HEK293 (cell line): Measurements from ENCODE around the gene GLIS1.

Experiments
- CTCF ChIA-PET: fragments of 350-600 bp; formaldehyde crosslinking; extraction: SDS; loops from one replicate; lab custom pipeline; 2021; ENCODE audit warnings: antibody characterized with exemption; lab: Yijun Ruan, JAX
- POLR2A ChIA-PET: fragments of 300-600 bp; formaldehyde crosslinking; extraction: SDS; loops from one replicate; lab custom pipeline; 2020; ENCODE audit warnings: antibody characterized with exemption, inconsistent platforms; lab: Yijun Ruan, JAX
- H3K27ac ChIP-seq: fragments of 200-500 bp; sonication (Bioruptor generic); 2 replicates; pipeline ENCODE4 v1.5.1; 2014; ENCODE audit warnings: low read depth, low read length, control low read depth, inconsistent platforms; ENCODE audit errors: extremely low read depth
- H3K36me3 ChIP-seq, 2 experiments: fragments of 200-500 bp in 1 of 2; sonication (Bioruptor generic) in 1 of 2; 1 replicate in 1 of 2; 2 replicates in 1 of 2; pipeline ENCODE4 v1.5.1; 2014 to 2017; ENCODE audit warnings: inconsistent platforms in 2 of 2, low read length in 2 of 2; ENCODE audit not compliant: control insufficient read depth in 2 of 2, insufficient read depth in 1 of 2
- H3K4me1 ChIP-seq: fragments of 200-500 bp; sonication (Bioruptor generic); 2 replicates; pipeline ENCODE4 v1.5.1; 2014; ENCODE audit warnings: mild to moderate bottlenecking, low read length, inconsistent platforms; ENCODE audit not compliant: control insufficient read depth, insufficient read depth
- H3K4me3 ChIP-seq: 2 replicates; pipeline ENCODE4 v1.5.1; 2011; ENCODE audit warnings: low read depth, mild to moderate bottlenecking, control low read depth, low read length, moderate library complexity
- H3K9me3 ChIP-seq: fragments of 200-500 bp; sonication (Bioruptor generic); 2 replicates; pipeline ENCODE4 v1.5.1; 2014; ENCODE audit warnings: low read depth, low read length, inconsistent platforms; ENCODE audit not compliant: control insufficient read depth, insufficient read depth
- EGR2 ChIP-seq: fragments of 450-650 bp; formaldehyde crosslinking; IDR thresholded peaks from 2 replicates; pipeline ENCODE4 v1.5.1; 2016; ENCODE audit warnings: low read depth, missing biosample characterization, missing genetic modification characterization
- GLI4 ChIP-seq: fragments of 450-650 bp; formaldehyde crosslinking; IDR thresholded peaks from 2 replicates; pipeline ENCODE4 v1.5.1; 2016; ENCODE audit warnings: missing biosample characterization, missing genetic modification characterization
- HOXA7 ChIP-seq: sonication (generic); formaldehyde crosslinking; IDR thresholded peaks from 2 replicates; pipeline ENCODE4 v1.8.1; 2022; ENCODE audit warnings: missing genetic modification reagents, borderline replicate concordance
- HOXC10 ChIP-seq: sonication (generic); formaldehyde crosslinking; IDR thresholded peaks from 2 replicates; pipeline ENCODE4 v1.8.1; 2023; ENCODE audit warnings: mild to moderate bottlenecking, missing genetic modification reagents
- HOXD13 ChIP-seq: sonication (generic); formaldehyde crosslinking; IDR thresholded peaks from 2 replicates; pipeline ENCODE4 v1.8.0; 2022; ENCODE audit warnings: missing genetic modification reagents, borderline replicate concordance
- OSR2 ChIP-seq: fragments of 450-650 bp; formaldehyde crosslinking; IDR thresholded peaks from 2 replicates; pipeline ENCODE4 v1.5.1; 2016; ENCODE audit warnings: missing biosample characterization, missing genetic modification characterization
- PRDM1 ChIP-seq: fragments of 450-650 bp; formaldehyde crosslinking; IDR thresholded peaks from 2 replicates; pipeline ENCODE4; 2016; ENCODE audit warnings: missing biosample characterization, missing genetic modification characterization
- REPIN1 ChIP-seq: fragments of 450-650 bp; formaldehyde crosslinking; IDR thresholded peaks from 2 replicates; pipeline ENCODE4 v1.5.1; 2017; ENCODE audit warnings: missing biosample characterization, missing genetic modification characterization, low read depth
- SCRT2 ChIP-seq: fragments of 450-650 bp; formaldehyde crosslinking; IDR thresholded peaks from 2 replicates; pipeline ENCODE4 v1.5.1; 2016; ENCODE audit warnings: missing biosample characterization, missing genetic modification characterization
- ZNF155 ChIP-seq: fragments of 450-650 bp; formaldehyde crosslinking; IDR thresholded peaks from 2 replicates; pipeline ENCODE4 v1.5.1; 2016; ENCODE audit warnings: missing biosample characterization, missing genetic modification characterization
- ZNF174 ChIP-seq: fragments of 450-650 bp; formaldehyde crosslinking; IDR thresholded peaks from 2 replicates; pipeline ENCODE4 v1.5.0; 2017; ENCODE audit warnings: missing biosample characterization, mild to moderate bottlenecking, missing genetic modification characterization
- ZNF221 ChIP-seq: fragments of 450-650 bp; formaldehyde crosslinking; IDR thresholded peaks from 2 replicates; pipeline ENCODE4 v1.5.1; 2017; ENCODE audit warnings: missing biosample characterization, missing genetic modification characterization, borderline replicate concordance
- ZNF248 ChIP-seq: fragments of 450-650 bp; formaldehyde crosslinking; IDR thresholded peaks from 2 replicates; pipeline ENCODE4 v1.5.1; 2017; ENCODE audit warnings: missing biosample characterization, missing genetic modification characterization
- ZNF335 ChIP-seq: fragments of 450-650 bp; formaldehyde crosslinking; conservative IDR thresholded peaks from 2 replicates; pipeline ENCODE4 v1.5.1; 2016; ENCODE audit warnings: missing biosample characterization, missing genetic modification characterization
- ZNF350 ChIP-seq: fragments of 450-650 bp; formaldehyde crosslinking; IDR thresholded peaks from 2 replicates; pipeline ENCODE4 v1.5.0; 2017; ENCODE audit warnings: missing biosample characterization, mild to moderate bottlenecking, missing genetic modification characterization
- ZNF391 ChIP-seq: fragments of 450-650 bp; formaldehyde crosslinking; IDR thresholded peaks from 2 replicates; pipeline ENCODE4 v1.5.1; 2016; ENCODE audit warnings: low read depth, missing biosample characterization, missing genetic modification characterization, borderline replicate concordance
- ZNF501 ChIP-seq: fragments of 450-650 bp; formaldehyde crosslinking; IDR thresholded peaks from 2 replicates; pipeline ENCODE4 v1.5.1; 2016; ENCODE audit warnings: missing biosample characterization, missing genetic modification characterization
- ZNF510 ChIP-seq: fragments of 450-650 bp; formaldehyde crosslinking; IDR thresholded peaks from 2 replicates; pipeline ENCODE4 v1.5.1; 2018; ENCODE audit warnings: mild to moderate bottlenecking, missing genetic modification characterization, missing biosample characterization; ENCODE audit not compliant: insufficient replicate concordance
- ZNF530 ChIP-seq: fragments of 450-650 bp; formaldehyde crosslinking; IDR thresholded peaks from 2 replicates; pipeline ENCODE4 v1.5.1; 2016; ENCODE audit warnings: low read depth, missing biosample characterization, missing genetic modification characterization
- ZNF560 ChIP-seq: fragments of 450-650 bp; formaldehyde crosslinking; IDR thresholded peaks from 2 replicates; pipeline ENCODE4 v1.5.1; 2017; ENCODE audit warnings: missing biosample characterization, missing genetic modification characterization, borderline replicate concordance
- ZNF707 ChIP-seq: fragments of 450-650 bp; formaldehyde crosslinking; IDR thresholded peaks from 2 replicates; pipeline ENCODE4 v1.5.1; 2016; ENCODE audit warnings: missing biosample characterization, missing genetic modification characterization
- TF ChIP-seq, protein P1 (sequence below): fragments of 450-650 bp; IDR thresholded peaks from 2 replicates; pipeline ENCODE4 v1.5.1; 2018; ENCODE audit warnings: missing biosample characterization, missing genetic modification characterization
- TF ChIP-seq, protein P2 (sequence below): fragments of 450-650 bp; formaldehyde crosslinking; IDR thresholded peaks from 2 replicates; pipeline ENCODE4 v1.5.1; 2016; ENCODE audit warnings: missing biosample characterization, missing genetic modification characterization
- TF ChIP-seq, protein P3 (sequence below): fragments of 450-650 bp; formaldehyde crosslinking; IDR thresholded peaks from 2 replicates; pipeline ENCODE4 v1.5.1; 2017; ENCODE audit warnings: missing biosample characterization, missing genetic modification characterization
- TF ChIP-seq, protein P4 (sequence below): fragments of 450-650 bp; formaldehyde crosslinking; IDR thresholded peaks from 2 replicates; pipeline ENCODE4 v1.5.1; 2016; ENCODE audit warnings: missing biosample characterization, missing genetic modification characterization
- TF ChIP-seq, protein P5 (sequence below): fragments of 450-650 bp; formaldehyde crosslinking; IDR thresholded peaks from 2 replicates; pipeline ENCODE4 v1.5.1; 2016; ENCODE audit warnings: missing biosample characterization, missing genetic modification characterization

Gene GLIS1

DNA sequence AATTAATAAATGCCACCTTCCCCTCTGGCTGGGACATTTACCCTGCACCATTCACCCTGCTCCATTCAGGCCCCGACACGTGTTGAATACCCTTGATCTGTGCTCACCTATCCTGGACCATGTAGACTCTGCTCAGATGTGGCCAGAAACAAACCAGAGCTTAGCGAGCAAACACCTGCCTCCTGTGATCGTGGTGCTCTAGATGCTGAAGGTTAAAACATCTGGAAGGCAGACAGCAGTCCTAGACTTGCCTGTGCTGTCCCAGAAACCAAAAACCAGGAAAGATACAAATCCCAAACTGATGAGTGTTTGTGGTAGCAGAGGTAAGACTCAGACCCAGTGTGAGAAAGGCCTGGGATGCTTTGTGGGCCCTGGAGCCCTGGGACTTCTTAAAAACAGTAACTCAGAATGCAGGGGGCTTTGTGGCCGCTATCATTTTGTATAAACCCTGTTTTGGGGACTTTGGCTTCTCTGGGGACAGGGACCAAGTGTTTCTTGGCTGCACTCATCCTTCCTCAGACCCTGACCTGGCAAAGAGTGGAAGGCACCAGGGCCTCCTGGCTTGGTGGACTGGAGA, 180.1 kb downstream of the GLIS1 start (continued):
- TF ChIP-seq, protein P1, sequence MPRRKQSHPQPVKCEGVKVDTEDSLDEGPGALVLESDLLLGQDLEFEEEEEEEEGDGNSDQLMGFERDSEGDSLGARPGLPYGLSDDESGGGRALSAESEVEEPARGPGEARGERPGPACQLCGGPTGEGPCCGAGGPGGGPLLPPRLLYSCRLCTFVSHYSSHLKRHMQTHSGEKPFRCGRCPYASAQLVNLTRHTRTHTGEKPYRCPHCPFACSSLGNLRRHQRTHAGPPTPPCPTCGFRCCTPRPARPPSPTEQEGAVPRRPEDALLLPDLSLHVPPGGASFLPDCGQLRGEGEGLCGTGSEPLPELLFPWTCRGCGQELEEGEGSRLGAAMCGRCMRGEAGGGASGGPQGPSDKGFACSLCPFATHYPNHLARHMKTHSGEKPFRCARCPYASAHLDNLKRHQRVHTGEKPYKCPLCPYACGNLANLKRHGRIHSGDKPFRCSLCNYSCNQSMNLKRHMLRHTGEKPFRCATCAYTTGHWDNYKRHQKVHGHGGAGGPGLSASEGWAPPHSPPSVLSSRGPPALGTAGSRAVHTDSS = no peak
- TF ChIP-seq ZNF707 (tag by site-specific recombination) = no peak
- no peak for TF ChIP-seq OSR2
- TF ChIP-seq, protein P2, sequence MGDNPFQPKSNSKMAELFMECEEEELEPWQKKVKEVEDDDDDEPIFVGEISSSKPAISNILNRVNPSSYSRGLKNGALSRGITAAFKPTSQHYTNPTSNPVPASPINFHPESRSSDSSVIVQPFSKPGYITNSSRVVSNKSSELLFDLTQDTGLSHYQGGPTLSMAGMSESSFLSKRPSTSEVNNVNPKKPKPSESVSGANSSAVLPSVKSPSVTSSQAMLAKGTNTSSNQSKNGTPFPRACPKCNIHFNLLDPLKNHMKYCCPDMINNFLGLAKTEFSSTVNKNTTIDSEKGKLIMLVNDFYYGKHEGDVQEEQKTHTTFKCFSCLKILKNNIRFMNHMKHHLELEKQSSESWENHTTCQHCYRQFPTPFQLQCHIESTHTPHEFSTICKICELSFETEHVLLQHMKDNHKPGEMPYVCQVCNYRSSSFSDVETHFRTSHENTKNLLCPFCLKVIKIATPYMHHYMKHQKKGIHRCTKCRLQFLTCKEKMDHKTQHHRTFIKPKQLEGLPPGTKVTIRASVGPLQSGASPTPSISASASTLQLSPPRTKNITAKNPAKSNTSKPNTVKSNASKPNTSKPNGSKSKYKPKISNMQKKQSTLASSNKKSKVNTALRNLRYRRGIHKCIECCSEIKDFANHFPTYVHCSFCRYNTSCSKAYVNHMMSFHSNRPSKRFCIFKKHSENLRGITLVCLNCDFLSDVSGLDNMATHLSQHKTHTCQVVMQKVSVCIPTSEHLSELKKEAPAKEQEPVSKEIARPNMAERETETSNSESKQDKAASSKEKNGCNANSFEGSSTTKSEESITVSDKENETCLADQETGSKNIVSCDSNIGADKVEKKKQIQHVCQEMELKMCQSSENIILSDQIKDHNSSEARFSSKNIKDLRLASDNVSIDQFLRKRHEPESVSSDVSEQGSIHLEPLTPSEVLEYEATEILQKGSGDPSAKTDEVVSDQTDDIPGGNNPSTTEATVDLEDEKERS (tag by site-specific recombination) = no peak
- no peak for TF ChIP-seq ZNF391
- TF ChIP-seq GLI4 (tag by site-specific recombination) = no peak
- no peak for TF ChIP-seq ZNF350 (tag by site-specific recombination)
- TF ChIP-seq ZNF174 (tag by site-specific recombination) = no peak

DNA sequence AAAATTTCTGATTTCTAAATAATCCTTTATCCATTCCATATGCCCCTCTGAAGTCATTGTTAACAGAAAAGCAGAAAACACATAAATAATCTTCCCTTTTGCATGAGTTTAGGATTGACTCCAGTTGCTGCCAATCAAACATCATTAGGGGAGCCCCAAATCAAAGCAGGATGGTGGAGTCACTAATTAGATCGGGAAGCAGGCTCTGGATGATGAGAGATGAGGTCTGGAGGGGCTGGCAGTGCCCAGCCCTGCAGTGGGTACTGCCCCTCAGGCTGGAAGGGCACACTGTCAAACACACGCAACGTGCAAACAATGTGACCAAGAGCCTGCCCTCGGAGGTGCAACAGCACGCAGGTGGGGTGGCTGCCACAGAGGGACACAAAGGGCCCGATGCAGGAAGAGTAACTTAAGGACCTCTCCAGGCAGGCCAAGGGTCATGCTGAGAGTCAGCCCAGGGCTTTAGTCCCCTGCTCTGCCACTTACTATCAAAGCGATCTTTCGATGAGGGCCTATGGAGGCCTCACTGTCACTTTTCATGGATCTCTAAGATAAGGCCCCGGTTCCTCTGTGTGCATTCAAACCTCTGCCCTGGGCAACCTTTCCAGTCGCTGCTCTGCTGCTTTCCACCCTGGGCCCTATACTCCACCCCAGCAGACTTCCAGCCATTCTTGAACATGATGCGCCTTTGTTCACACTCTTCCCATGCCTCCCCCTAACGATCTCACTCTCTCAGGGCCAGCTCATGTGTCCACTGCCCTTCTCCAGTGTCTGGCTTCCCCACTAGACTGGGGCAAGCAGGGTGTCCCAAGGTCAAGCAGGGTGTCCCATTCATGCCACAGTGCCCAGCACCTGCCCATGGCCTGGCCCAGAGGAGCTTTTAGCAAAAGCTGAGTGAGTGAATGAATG, 180.9 kb downstream of the GLIS1 start:
- Histone ChIP-seq H3K27ac (no peak overlapping the region), H3K9me3 (no peaks in the 10 kb centered on the region), H3K4me1 (no peaks in the 10 kb centered on the region), H3K36me3 (no peaks in the 10 kb centered on the region), H3K4me3 (no peak overlapping the region)
- ChIA-PET POLR2A (no interaction called here), CTCF (no interaction called here)
- TF ChIP-seq HOXD13 (CRISPR knock-in tag) (no peak), HOXA7 (CRISPR knock-in tag) (no peak), HOXC10 (CRISPR knock-in tag) (no peak), ZNF248 (tag by site-specific recombination) (no peak), ZNF560 (tag by site-specific recombination) (no peak), PRDM1 (tag by site-specific recombination) (no peak), ZNF335 (tag by site-specific recombination) (no peak), ZNF155 (tag by site-specific recombination) (no peak), ZNF530 (tag by site-specific recombination) (no peak), ZNF221 (tag by site-specific recombination) (no peak), ZNF501 (tag by site-specific recombination) (no peak), ZNF510 (tag by site-specific recombination) (no peak), EGR2 (tag by site-specific recombination) (no peak), REPIN1 (tag by site-specific recombination) (no peak), SCRT2 (no peak)
- TF ChIP-seq, protein P3, sequence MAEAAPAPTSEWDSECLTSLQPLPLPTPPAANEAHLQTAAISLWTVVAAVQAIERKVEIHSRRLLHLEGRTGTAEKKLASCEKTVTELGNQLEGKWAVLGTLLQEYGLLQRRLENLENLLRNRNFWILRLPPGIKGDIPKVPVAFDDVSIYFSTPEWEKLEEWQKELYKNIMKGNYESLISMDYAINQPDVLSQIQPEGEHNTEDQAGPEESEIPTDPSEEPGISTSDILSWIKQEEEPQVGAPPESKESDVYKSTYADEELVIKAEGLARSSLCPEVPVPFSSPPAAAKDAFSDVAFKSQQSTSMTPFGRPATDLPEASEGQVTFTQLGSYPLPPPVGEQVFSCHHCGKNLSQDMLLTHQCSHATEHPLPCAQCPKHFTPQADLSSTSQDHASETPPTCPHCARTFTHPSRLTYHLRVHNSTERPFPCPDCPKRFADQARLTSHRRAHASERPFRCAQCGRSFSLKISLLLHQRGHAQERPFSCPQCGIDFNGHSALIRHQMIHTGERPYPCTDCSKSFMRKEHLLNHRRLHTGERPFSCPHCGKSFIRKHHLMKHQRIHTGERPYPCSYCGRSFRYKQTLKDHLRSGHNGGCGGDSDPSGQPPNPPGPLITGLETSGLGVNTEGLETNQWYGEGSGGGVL (tag by site-specific recombination) = no peak
- TF ChIP-seq, protein P4, sequence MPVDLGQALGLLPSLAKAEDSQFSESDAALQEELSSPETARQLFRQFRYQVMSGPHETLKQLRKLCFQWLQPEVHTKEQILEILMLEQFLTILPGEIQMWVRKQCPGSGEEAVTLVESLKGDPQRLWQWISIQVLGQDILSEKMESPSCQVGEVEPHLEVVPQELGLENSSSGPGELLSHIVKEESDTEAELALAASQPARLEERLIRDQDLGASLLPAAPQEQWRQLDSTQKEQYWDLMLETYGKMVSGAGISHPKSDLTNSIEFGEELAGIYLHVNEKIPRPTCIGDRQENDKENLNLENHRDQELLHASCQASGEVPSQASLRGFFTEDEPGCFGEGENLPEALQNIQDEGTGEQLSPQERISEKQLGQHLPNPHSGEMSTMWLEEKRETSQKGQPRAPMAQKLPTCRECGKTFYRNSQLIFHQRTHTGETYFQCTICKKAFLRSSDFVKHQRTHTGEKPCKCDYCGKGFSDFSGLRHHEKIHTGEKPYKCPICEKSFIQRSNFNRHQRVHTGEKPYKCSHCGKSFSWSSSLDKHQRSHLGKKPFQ = no peak
- TF ChIP-seq, protein P5, sequence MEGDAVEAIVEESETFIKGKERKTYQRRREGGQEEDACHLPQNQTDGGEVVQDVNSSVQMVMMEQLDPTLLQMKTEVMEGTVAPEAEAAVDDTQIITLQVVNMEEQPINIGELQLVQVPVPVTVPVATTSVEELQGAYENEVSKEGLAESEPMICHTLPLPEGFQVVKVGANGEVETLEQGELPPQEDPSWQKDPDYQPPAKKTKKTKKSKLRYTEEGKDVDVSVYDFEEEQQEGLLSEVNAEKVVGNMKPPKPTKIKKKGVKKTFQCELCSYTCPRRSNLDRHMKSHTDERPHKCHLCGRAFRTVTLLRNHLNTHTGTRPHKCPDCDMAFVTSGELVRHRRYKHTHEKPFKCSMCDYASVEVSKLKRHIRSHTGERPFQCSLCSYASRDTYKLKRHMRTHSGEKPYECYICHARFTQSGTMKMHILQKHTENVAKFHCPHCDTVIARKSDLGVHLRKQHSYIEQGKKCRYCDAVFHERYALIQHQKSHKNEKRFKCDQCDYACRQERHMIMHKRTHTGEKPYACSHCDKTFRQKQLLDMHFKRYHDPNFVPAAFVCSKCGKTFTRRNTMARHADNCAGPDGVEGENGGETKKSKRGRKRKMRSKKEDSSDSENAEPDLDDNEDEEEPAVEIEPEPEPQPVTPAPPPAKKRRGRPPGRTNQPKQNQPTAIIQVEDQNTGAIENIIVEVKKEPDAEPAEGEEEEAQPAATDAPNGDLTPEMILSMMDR (tag by site-specific recombination) = no peak
